Measurements from ENCODE around the gene RYR3. TPM values are rescaled to one million over a fixed set of nuclear protein-coding genes. Genes with fewer than 3 reads are reported as not detected.

RYR3 gene
- total RNA-seq, 4 donors from 2014 or later: 3.7 to 7.2 (median 4.5) TPM

- intact Hi-C loops (cut with DNase I): no loop called here
- Histone ChIP-seq H3K9me3 (no peaks in the 10 kb centered on the region), H3K27me3 (no peaks in the 10 kb centered on the region), H3K4me3 (no peak overlapping the region), H3K27ac (replicated peaks in 1 of 4) (no peak overlapping the region), H3K36me3 (no peaks in the 10 kb centered on the region), H3K4me1 (no peaks in the 10 kb centered on the region)
- DNase-seq (ENCODE audit: extremely low spot score): no peak
- TF ChIP-seq POLR2AphosphoS5 (IDR thresholded peaks at IDR 0.05) (no peak), EP300 (IDR thresholded peaks at IDR 0.05) (no peak), CTCF (IDR thresholded peaks at IDR 0.05) (no peak), POLR2A (IDR thresholded peaks at IDR 0.05; ENCODE audit: low read depth) (no peak)
- 91% methylated on average over 3 of the region's 3 CpGs for WGBS
Observed at GRCh38 chr15:33384307-33384706, 73.5 kb downstream of the RYR3 start.

GRCh38 chr15:33392453-33392852 is 81.7 kb downstream of the RYR3 start:
- intact Hi-C loops (cut with DNase I): no loop called here
- no peak overlapping the region for H3K4me3 ChIP-seq
- WGBS: 91% methylated on average over 3 of the region's 3 CpGs

GRCh38 chr15:33393546-33393945 is 82.8 kb downstream of the RYR3 start:
- DNase-seq (ENCODE audit: extremely low spot score): peak; percentile 55
- Histone ChIP-seq H3K4me3 (no peak overlapping the region), H3K27me3 (no peaks in the 10 kb centered on the region), H3K4me1 (peaks cover 0 to 9% (median 2%) of the 10 kb centered on the region in 4 donors), H3K9me3 (no peaks in the 10 kb centered on the region), H3K36me3 (no peaks in the 10 kb centered on the region), H3K27ac (replicated peaks in 1 of 4) (no peak overlapping the region)
- 77% methylated on average over 6 of the region's 6 CpGs for WGBS
- TF ChIP-seq POLR2AphosphoS5 (IDR thresholded peaks at IDR 0.05) (no peak), CTCF (IDR thresholded peaks at IDR 0.05) (no peak), POLR2A (IDR thresholded peaks at IDR 0.05; ENCODE audit: low read depth) (no peak), EP300 (IDR thresholded peaks at IDR 0.05) (no peak)
- intact Hi-C loops (cut with DNase I): no loop called here

More at GRCh38 chr15:33392453-33392852, 81.7 kb downstream of the RYR3 start:
- Histone ChIP-seq H3K9me3 (no peaks in the 10 kb centered on the region), H3K36me3 (no peaks in the 10 kb centered on the region), H3K27ac (replicated peaks in 1 of 4) (no peak overlapping the region), H3K4me1 (peaks cover 0 to 9% (median 2%) of the 10 kb centered on the region in 4 donors), H3K27me3 (no peaks in the 10 kb centered on the region)
- TF ChIP-seq POLR2AphosphoS5 (IDR thresholded peaks at IDR 0.05) (no peak), EP300 (IDR thresholded peaks at IDR 0.05) (no peak), CTCF (IDR thresholded peaks at IDR 0.05) (no peak), POLR2A (IDR thresholded peaks at IDR 0.05; ENCODE audit: low read depth) (no peak)
- DNase-seq (ENCODE audit: extremely low spot score): no peak

GRCh38 chr15:33395321-33395720 is 84.6 kb downstream of the RYR3 start:
- Histone ChIP-seq H3K27me3 (no peaks in the 10 kb centered on the region), H3K27ac (replicated peaks in 1 of 4) (no peak overlapping the region), H3K9me3 (no peaks in the 10 kb centered on the region), H3K4me3 (no peak overlapping the region), H3K36me3 (no peaks in the 10 kb centered on the region), H3K4me1 (peaks cover 0 to 9% (median 2%) of the 10 kb centered on the region in 4 donors)
- 87% methylated on average over 7 of the region's 7 CpGs for WGBS
- peak; percentile 42 for DNase-seq (ENCODE audit: extremely low spot score)
- no peak for TF ChIP-seq CTCF (IDR thresholded peaks at IDR 0.05)
- no peak for TF ChIP-seq POLR2A (IDR thresholded peaks at IDR 0.05; ENCODE audit: low read depth)
- TF ChIP-seq POLR2AphosphoS5 (IDR thresholded peaks at IDR 0.05): no peak
- no peak for TF ChIP-seq EP300 (IDR thresholded peaks at IDR 0.05)
- intact Hi-C loops (cut with DNase I): no loop called here

GRCh38 chr15:33395846-33396245 is 85.1 kb downstream of the RYR3 start:
- DNase-seq (ENCODE audit: extremely low spot score): peak; percentile 53
- intact Hi-C loops (cut with DNase I): no loop called here
- no peak for TF ChIP-seq POLR2AphosphoS5 (IDR thresholded peaks at IDR 0.05)
- TF ChIP-seq POLR2A (IDR thresholded peaks at IDR 0.05; ENCODE audit: low read depth): no peak
- no peak for TF ChIP-seq CTCF (IDR thresholded peaks at IDR 0.05)
- TF ChIP-seq EP300 (IDR thresholded peaks at IDR 0.05): no peak

More at GRCh38 chr15:33395846-33396245, 85.1 kb downstream of the RYR3 start:
- Histone ChIP-seq H3K36me3 (no peaks in the 10 kb centered on the region), H3K27ac (replicated peaks in 1 of 4) (no peak overlapping the region), H3K9me3 (no peaks in the 10 kb centered on the region), H3K4me3 (no peak overlapping the region), H3K4me1 (peaks cover 0 to 9% (median 2%) of the 10 kb centered on the region in 4 donors), H3K27me3 (no peaks in the 10 kb centered on the region)
- 91% methylated on average over 6 of the region's 7 CpGs for WGBS

All from esophagus muscularis mucosa (tissue), 4 donors.